Measurements from ENCODE around the gene ZNF516.
"Not testable (repeated sequence)": the region's sequence is repeated elsewhere in the genome, so short reads cannot be mapped to it uniquely, and the experiment has no call there.

ZNF516 gene

DNA sequence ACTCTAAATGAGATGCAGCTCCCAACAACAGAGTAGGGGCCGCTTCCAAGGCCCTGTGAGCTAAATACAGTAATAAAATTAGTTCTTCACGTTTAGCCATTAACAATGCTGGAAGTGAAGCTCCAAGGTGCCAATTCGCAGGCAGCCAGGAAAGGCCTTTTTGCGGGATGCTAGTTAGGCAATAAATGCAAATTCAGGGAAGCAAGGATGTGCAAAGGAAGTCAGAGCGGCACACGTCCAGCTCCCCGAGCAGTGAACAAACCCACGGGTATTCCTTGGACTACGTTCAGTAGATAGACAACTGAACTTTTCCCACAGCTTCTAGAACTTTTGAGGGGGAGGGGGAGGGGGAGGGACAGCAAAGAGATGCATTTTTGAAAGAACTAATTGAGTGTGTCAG is 6.9 kb downstream of the ZNF516 start:
- no peak for DNase-seq

DNA sequence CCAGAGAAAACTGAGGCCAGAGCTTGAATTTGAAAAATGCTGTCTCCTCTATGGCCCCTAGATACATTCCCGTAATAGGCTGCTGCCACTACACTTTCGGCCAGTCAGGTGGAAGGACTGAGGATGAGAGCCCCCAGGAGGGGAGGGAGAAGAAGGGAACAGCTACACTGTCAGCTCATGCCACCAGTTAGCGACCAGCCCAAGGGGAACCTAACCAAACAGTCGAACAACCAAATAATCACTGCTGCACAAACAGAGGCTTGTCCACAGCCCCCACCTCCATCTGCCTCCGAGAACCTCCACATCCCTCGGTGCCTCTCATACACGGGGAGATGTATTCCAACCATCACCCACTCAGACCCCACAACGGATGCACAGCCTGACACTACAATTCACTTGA is 7.3 kb downstream of the ZNF516 start:
- DNase-seq = no peak

DNA sequence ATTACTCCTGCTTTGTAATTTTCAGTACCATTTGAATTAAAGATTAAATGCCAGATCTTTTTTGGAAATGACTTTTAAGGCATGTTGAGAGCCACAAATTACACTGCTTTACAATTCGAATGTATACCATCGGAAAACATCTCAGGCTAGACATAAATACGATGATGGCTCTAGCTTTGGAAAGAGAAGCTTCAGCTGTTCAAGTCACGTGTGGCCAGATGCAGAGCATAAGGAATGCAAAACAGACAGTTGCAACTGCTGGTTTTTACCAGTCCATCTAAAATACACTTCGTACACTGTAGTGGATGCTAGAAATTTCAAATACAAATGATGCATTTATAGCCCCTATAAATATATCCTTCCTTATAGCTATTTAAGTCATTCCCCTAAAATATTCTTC is 8.0 kb downstream of the ZNF516 start:
- DNase-seq = no peak

- DNase-seq = no peak
These were observed 8.5 kb downstream of the ZNF516 start for GRCh38 chr18:76486574-76486973.

DNA sequence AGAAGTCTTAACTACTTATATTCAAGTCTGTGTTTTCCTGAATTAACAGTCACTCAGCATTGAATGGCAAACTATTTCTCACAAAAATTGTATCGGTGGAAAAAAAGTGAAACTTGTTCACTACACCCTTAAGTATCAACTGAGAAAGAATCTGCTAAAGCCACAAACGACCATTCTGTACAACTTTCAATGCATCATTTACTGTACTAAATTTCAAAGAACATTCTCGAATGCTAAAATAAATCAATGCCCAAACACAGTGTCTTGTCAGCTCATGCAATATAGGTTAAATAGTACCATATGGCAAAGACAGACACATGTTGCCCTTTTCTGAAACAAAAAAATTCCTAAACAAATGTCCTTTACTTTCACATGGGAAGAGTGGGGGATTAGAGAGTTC is 9.0 kb downstream of the ZNF516 start:
- no peak for DNase-seq

DNA sequence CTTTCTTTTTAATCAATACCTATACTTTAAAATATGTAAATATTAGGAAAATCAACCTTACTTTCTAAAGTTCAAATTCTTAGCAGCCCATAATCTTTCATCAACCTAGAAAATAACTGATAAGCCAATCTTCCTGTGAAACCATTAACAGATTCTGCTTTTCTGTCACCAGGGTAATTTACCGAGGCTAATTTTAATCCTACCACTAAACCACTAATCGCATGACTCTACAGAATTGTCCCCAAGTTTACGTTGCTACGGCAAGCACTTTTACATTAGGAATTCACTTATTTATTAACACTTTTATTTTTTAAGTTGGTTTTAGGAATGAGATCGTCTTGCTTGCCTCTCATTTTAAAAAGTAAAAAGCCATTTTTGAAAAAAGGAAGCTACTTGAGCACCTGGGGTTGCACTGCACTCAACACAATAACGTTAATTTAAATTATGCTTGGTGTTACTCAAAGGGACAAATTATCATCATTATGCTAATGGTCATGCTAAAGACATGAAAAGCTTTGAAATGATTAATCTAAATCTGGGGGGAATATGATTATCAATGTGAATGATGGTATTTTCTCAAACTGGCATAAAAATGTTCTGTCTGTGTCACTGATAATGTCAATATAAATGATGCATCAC is 10.2 kb downstream of the ZNF516 start:
- no peak for DNase-seq

DNA sequence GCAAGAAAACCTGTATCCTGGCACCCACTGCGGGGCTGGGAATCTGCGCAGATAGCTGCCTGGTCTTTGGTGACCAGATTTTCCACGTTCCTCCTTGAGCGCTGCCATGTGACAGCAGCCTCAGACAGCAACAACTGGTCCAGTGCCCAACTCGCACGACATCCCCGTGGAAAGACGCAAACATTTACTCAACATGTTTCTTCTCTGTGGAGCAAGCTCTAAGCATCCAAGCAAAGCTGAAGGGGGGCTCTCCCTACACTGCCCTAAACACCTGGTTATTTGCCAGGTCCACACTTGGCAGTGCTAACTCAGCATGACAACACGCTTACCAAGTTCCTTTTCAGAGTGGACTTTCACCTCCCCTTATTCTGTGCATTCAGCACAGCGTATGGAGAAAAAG is 11.3 kb downstream of the ZNF516 start:
- no peak for DNase-seq

DNA sequence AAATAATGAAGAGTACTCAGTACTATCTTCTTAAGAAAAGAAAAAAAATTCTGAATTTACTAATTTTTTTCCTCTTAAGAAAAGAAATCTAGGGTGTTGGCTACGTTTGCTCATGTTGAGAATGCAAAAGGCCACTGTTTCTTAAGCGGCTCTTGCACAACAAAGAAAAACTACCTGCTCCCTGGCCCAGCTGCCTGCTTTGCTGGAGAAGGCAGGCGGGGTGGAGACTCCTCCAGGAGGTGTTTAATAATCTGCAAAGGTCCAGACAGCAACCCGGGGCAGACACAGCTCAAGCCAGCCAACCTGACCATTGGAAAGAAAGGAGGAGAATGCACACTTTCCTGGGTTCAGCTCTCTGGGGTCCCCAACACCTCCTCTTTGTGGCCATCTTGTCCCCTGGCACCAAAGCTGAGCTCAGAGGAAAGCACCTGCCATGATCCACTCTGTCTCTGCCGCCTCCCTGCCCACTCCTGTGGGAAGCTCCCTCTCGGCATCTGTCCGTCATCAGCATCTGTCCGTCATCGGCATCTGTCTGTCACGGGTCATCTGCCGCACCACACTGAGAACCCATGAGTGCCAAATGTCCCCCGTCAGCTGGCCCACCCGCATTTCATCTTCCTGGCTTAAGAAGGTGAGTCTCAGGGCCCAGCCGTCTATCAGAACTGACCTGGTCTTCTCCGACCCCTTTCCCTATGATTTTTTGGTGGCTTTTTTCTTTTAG is 11.9 kb downstream of the ZNF516 start:
- no peak for DNase-seq

GRCh38 chr18:76482267-76482666 is 12.8 kb downstream of the ZNF516 start:
- no peak for DNase-seq

DNA sequence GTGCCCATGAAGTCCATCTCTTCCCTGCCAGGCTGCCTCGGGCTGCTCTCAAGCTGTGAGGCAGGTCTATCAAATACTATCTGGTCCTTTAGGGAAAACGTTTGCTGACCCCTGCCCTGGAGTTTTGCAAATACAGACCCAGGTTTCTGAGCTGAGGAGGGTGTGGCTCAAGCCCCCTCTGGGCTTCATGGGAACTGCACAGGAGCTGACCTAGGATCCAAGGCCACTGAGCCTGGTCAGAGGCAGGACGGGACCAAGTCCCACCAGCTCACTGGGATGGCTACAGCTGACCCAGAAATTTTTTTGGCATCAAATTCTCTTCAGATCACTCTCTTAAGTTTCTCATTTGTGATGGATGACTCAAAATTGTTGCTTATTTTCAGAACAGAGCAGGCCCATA is 14.1 kb downstream of the ZNF516 start:
- no peak for DNase-seq

GRCh38 chr18:76479351-76480238 is 15.4 kb downstream of the ZNF516 start:
- DNase-seq = no peak

DNA sequence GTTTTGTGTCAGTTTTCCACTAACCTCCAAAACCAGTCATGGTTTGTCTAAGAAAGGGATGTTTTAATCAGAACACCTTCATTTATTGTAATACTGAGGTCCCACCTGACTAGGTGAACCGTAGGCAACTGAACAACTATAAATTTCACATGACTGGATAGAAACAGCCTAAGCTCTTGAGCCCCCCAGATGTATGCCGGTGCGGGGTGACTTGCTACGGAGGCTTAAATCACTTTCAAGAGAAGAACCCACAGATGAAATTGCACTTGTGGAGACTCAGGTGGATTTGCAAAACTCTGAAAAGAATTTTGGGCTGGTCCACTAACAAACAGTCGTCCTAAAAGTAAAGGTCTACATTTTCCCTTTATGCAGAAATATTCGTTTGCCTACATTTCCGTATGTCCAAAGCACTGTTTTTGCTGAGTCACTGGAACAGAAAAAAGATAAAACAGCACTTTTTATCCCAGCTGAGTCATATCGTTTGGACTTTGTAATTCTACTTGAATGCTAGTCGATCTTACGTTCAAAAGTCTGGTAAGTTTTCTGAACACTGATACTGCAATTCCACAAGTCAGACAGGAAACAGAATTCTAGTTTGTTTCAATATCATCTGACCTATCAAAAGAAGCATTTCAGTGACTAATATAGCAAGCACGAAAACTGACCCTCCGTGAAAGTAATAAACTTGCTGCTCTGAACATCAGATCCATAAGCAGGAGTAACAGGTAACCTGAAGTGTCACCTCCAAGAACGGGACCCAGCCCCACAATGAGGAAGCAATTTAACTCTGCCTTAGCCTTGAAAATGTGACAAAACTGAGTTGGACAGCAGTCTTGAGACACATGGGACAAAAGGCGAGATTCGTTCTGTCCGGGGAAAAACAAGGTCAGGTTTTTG is 18.1 kb downstream of the ZNF516 start:
- no peak for DNase-seq

DNA sequence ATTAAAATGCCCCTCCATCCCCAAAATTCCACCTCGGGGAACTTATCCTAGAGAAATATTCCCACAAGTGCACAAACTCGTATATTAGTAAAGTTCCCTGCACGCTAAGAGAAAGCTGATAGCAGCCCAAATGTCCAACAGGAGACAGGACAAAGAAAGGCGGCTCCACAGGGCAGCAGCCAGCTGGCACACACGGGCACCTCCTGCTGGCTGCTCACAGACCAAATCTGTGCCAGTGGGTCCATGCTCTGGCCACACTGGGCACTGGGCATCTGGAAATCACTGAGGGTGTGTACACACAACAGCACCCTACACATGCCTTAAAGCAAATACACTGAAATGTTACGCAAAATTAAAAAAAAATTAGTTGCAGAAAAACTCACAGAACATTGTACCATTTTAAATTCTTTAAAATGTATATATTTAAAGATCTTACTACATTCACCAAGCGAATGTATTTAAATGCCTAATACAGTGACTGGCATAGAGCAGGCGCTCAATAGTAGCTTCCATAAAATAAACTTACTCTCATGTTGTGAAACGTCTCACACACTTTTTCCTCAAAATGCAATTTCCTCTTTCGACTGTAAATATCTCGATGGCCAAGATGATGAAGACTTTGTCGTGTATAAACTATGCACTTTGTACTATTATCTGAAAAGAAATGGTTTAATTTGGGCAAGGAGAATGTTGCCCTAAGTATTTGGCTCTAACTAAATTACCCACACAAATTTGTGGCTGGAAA is 19.4 kb downstream of the ZNF516 start:
- DNase-seq = no peak

DNA sequence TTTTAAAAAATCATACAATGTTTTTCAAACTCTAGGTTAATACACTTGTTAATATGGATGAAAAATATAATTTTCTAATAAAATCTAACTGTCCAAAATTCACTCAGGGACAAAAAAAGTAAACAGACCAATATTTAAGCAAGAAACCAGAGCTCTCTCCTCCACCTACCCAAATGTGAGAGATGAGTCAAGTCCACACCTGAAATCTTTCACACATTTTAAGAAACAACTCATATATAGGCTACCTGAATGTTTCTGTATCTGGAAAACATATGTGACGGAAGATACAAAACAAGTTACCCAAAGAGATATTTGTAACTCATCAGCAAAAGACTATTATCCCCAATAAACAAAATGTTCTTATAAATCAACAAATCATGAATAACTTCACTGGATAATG is 20.2 kb downstream of the ZNF516 start:
- DNase-seq = no peak

- not testable (repeated sequence) for DNase-seq
These were observed 21.5 kb downstream of the ZNF516 start for GRCh38 chr18:76473521-76473920.

- DNase-seq = no peak
These were observed 22.2 kb downstream of the ZNF516 start for GRCh38 chr18:76472829-76473228.

DNA sequence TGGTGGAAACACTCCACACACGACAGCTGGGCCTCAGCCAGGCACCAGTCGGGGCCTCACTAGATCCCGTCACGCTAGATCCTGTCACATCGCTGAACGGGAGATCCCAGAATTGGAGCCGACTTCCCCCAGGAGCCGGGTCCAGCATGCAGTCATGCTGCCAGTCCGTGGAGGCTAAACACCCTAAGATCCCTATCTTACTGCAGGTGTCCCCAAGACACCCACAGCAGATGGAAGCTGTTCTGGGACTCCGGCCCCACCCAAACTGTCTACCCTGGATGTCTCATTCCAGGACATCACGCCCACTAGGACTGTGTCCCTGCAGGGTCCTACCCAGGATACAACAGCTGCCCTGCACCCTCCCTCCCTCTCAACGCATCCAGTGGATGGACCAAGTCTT is 23.4 kb downstream of the ZNF516 start:
- no peak for DNase-seq

DNA sequence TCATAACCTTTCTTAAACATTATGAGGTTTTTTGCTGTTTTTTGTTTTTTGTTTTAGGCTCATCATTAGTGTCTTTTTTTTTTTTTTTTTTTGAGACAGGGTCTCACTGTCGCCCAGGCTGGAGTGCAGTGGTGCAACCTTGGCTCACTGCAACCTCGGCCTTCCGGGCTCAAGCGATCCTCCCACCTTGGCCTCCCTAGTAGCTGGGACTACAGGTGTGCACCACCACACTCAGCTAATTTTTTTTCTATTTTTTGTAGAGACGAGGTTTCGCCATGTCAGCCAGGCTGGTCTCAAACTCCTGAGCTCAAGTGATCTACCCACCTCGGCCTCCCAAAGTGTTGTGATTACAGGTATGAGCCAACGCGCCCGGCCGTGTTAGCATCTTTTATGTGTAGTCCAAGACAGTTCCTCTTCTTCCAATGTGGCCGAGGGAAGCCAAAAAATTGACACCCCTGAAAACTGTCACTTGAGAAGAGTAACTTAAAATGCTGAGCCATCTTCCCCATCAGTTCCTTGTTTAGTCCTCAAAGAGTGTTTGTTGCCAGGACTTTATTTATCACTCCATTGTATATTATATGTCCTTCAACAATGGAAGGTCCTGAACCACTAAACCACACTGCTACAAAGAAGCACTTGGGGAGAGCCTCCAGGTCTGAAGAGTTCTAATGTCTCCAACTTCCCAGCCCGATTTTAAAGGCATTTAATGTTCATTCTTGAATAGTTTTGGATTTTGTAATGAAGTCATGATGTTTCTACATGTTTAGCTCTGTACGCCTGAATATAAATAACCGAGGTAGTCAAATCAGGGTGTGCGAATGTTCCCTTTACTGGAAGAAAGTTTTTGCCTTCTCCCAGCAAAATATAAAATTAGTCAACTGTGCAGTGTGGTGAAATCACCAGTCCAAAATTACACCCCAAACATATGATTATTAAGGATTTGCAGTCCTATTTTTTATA is 26.4 kb downstream of the ZNF516 start:
- DNase-seq = no peak

DNA sequence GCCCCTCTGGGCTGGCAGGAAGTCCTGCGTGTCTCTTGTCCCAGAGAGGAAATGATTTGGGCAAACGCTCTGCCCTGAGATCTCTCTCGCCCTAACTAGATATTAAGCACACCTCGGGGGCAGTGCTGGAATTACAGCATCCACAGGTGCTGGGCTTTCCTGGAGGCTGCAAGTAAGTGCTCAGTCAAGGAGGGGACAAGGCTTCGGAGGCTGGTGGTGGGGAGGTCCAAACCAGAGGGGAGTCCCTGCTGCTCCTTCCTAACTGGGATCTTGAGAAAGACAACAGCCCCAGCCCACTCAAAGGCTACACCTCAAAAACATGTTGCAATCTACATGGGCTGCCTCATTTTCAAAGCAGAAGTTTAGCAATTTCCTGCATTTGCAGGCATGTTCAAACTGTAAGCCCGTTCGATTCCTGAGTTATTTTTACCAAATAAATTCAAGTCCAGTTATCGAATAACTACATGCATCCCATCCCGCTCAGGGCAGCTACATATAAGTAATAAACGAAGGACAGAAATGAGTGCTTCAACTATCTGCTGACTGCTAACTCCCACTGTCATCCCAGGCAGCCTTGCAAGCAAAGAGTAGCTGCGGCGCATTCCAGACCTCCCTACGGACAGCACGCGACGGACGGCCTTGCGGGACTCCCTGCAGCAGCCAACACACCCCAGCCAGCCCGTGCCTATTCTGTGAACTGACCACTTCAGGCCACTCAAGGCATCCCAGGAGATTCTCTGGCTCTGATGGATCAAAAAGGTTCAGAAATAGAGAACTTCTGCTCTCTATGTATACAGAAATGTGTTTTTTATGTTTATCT is 27.5 kb downstream of the ZNF516 start:
- peak; percentile 15 for DNase-seq

Measured in CD4-positive, alpha-beta T cell treated with Interleukin-10 for 1 hour (primary cell).